ENCODE measurements around the gene SETD2.

SETD2 gene

GRCh38 chr3:47007001-47007400, 156.9 kb downstream of the SETD2 start:
- DNase-seq, result no peak

DNA sequence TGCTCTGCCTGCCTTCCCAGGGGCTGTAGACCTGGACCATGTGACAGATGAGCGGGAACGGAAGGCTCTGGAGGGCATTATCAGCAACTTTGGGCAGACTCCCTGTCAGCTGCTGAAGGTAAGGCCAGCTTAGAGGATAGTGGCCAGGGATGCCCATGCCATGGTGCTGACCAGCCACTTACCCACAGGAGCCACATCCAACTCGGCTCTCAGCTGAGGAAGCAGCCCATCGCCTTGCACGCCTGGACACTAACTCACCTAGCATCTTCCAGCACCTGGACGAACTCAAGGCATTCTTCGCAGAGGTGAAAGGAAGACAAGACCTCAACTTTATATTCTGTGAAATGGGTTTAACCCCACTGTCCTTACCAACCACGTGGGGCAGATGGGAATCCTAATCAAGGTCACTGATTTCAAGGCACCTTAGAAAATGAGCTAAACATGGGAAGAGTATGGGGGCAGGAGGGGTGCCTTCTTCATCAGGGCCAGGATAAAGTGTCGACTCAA, 157.7 kb downstream of the SETD2 start:
- no peak for DNase-seq

- no peak for DNase-seq
Observed at GRCh38 chr3:47005212-47006144, 158.4 kb downstream of the SETD2 start.

DNA sequence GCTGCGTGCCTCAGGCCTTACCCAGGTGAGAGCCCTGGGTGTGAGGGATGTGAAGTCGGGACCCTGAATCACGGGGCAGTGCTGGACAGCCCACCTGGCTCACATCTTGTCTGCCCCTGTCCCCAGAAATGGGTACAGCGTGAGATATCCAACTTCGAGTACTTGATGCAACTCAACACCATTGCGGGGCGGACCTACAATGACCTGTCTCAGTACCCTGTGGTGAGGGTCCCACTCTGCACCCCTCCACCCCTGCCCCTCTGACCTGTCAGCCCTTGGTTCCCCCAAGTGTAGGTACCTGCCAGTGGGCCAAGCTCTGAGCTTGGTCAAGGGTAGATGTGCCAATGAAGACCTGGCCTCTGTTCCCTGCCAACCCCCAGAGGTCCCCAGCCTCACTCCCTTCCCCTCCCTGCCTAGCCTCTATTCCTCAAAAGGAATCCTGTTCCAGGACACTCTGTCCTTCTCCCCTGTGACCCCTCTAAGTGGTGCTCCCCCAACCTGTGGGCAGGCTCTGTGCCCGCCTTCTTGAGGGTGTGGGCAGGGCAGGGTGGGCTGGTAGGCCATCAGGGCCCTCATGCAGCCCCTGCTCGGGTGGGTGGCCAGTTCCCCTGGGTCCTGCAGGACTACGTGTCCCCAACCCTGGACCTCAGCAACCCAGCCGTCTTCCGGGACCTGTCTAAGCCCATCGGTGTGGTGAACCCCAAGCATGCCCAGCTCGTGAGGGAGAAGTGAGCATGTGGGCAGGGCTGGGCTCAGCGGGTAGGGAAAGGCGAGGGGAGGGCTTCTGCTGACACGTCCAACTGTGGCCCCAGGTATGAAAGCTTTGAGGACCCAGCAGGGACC, 159.3 kb downstream of the SETD2 start:
- no peak for DNase-seq

GRCh38 chr3:47003461-47004368, 160.2 kb downstream of the SETD2 start:
- no peak for DNase-seq

- no peak for DNase-seq
Observed at GRCh38 chr3:47003056-47003410, 160.9 kb downstream of the SETD2 start.

GRCh38 chr3:47002171-47003055, 161.5 kb downstream of the SETD2 start:
- DNase-seq, result no peak

GRCh38 chr3:47001731-47002170, 162.2 kb downstream of the SETD2 start:
- DNase-seq, result no peak

GRCh38 chr3:47000922-47001730, 162.8 kb downstream of the SETD2 start:
- DNase-seq, result no peak

- no peak for DNase-seq
Observed at GRCh38 chr3:47000198-47000815, 163.6 kb downstream of the SETD2 start.

GRCh38 chr3:46999516-47000197, 164.3 kb downstream of the SETD2 start:
- DNase-seq, result no peak

DNA sequence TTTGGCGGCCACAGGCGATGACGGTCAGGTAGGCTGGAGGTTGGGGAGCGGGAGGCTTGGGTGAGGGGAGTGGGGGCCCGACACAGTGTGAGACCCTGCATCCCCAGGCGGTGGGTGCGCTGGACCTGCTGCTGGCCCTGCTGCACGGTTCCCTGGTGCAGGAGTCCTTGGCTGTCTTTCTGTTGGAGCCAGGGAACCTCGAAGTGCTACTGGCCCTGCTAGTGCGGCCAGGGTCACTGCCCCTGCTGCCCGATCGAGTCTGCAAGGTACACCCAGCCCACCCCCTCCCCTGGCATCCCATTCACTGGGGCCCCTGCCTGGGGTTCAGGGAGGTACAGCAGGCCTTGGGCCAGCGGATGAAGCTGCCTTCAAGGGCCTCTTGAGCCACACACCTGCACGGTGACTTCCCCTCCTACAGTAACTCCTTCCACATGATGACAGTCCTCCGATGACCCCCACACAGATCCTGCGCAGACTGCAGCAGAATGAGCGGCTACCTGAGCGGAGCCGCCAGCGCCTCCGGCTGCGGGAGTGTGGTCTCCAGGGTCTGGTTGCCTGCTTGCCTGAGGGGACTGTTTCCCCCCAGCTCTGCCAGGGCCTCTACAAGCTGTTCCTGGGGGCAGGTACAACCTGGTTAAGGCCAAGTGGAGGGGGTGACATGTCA, 164.9 kb downstream of the SETD2 start:
- DNase-seq, result no peak

DNA sequence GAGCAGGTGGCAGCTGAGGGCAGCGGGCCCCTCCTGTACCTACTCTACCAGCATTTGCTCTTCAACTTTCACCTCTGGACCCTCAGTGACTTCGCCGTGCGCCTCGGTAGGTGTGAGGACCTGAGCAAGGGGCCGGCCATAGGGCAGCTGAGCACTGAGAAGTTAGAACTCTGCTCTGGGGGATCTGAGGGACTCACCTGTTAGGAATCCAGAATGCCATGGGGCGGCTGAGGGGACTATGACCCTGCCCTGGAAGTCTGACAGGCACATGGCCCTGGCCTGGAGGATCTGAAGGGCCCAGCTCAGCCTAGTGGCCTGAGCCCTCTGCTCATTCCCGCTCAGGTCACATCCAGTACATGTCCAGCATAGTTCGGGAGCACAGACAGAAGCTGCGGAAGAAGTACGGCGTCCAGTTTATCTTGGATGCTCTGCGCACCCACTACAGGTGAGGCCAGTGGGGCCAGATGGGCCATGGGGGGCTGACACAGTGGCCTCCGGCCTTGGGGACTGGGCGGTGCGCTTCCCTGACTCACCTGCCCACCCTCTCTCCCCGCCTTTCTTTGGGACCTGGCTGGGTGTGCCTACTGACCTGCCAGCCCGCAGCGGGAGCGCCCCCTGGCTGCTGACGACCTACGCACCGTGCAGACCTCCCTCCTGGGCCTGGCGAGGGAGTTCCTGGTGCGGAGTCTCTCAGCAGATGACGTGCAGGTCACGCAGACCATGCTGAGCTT, 165.6 kb downstream of the SETD2 start:
- DNase-seq, result no peak

DNA sequence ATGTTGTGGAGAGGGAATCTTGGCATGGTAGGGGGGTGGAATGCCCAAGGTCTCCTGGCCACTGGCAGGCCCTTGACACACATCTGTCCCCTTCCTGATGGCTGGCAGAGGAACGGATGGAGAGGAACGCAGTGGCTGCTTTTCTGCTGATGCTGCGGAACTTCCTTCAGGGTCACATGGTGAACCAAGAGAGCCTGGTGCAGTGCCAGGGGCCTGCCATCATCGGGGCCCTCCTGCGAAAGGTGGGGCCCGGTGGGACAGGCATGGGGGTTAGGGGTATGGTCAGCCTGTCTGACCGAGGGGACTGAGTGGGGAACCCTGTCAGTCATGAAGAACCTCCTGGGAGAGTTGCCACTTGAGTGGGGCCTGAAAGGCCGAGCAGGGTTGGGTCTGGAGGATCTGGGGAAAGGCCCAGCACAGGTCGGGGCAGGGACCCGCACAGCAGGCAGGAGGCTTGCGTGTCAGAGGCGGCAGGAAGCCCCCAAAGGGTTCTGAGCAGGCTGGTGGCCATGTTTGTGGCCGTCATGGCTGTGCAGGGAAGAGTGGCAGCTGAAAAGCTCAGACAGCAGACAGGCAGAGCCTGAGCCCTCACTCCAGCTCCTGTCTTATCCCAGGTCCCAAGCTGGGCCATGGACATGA, 166.3 kb downstream of the SETD2 start:
- DNase-seq, result no peak

DNA sequence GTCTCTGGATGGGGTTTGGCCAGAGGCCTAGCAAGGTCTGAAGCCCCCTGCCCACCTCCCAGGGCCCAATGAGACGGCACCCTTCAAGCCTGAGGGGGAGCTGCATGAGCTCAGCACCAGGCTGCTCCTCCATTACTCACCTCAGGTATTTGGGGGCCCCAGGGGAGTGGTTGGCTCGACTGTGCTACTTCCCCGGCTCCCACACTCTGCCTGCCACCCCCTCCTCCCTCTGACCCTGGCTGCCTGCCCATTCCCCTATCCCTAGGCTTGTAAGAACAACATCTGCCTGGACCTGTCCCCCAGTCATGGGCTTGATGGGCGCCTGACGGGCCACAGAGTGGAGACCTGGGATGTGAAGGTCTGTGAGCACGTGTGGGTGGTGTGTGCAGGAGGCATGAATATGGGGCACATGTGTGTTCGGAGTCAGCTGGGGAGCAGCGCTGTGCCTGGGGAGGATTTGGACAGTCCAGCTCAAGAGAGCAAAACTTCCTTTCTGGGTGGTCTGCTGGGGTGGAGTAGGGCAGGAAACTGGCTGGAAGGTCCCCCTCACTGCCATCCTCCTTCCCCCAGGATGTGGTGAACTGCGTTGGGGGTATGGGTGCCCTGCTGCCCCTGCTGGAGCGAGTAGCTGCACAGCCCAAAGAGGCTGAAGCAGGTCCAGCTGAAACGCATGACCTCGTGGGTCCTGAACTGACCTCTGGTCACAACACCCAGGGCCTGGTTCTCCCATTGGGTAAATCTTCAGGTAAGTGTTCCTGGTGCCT, 167.0 kb downstream of the SETD2 start:
- DNase-seq, result no peak

DNA sequence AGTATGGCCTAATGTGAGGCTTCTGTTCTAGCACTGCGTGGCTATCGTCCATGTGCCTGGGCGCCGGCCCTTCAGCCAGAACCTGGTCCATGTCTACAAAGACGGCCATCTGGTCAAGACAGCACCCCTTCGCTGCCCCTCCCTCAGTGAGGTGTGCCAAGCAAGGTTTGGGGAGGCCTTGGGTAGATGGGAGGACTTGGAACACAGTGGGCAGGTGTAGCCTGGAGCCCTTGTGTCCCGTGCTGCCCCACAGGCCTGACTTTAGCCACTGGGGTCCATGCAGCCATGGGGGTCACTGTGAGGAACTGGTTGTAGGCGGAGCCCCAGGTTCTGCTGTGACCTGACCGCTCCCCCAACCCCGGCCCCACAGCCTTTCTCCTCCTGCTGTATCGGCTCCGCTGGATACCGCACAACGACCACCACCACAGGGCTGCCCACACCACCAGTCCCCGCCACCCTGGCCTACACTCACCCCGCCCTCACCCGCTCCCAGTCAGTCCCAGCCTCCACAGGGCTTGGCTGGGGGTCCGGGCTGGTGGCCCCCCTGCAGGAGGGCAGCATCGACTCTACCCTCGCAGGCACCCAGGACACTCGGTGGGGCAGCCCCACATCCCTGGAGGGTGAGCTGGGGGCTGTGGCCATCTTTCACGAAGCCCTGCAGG, 167.9 kb downstream of the SETD2 start:
- DNase-seq, result no peak

All from NCI-H774 (cell line).